H1 (cell line): Measurements from ENCODE around the gene HEBP1. TPM values are rescaled to one million over a fixed set of nuclear protein-coding genes. Genes with fewer than 3 reads are reported as not detected.

ENCODE experiments used
- CTCF ChIA-PET: fragments of 300-600 bp; sonication (Branson Sonifier 250); formaldehyde crosslinking; loops from one replicate; lab custom pipeline; 2021; ENCODE audit not compliant: partially characterized antibody; lab: Charles Lee
- POLR2A ChIA-PET: fragments of 300-600 bp; sonication (Branson Sonifier 250); formaldehyde crosslinking; loops from one replicate; lab custom pipeline; 2021; ENCODE audit warnings: inconsistent platforms; ENCODE audit not compliant: partially characterized antibody; lab: Charles Lee
- DNase-seq, 2 experiments: peaks; one replicate each; pipeline versions ENCODE4 v3.0.0 to v3.0.0-alpha.2; 2010 to 2022; ENCODE audit warnings: low spot score in 2 of 2, low read depth in 1 of 2, mixed read lengths in 1 of 2
- FAIRE-seq: peaks from 2 replicates; lab custom pipeline; 2011; peaks lifted over from hg19 to GRCh38; lab: Jason Lieb, UNC
- H2AFZ ChIP-seq: 2 replicates; pipeline ENCODE4 v1.8.1; 2012; ENCODE audit warnings: low read length, inconsistent platforms
- H2AK5ac ChIP-seq: 2 replicates; pipeline ENCODE4 v1.6.1; 2013; ENCODE audit warnings: low read depth, low read length
- H2BK120ac ChIP-seq: replicated peaks from 2 replicates; pipeline ENCODE3; 2013; ENCODE audit warnings: low read depth, low read length, inconsistent platforms
- H2BK12ac ChIP-seq: 2 replicates; pipeline ENCODE4 v1.6.1; 2013; ENCODE audit warnings: low read depth, low read length
- H2BK15ac ChIP-seq: 2 replicates; pipeline ENCODE4 v1.6.1; 2013; ENCODE audit warnings: low read length
- H2BK20ac ChIP-seq: 2 replicates; pipeline ENCODE4 v1.6.1; 2013; ENCODE audit warnings: low read length
- H2BK5ac ChIP-seq: 2 replicates; pipeline ENCODE4 v1.6.1; 2013; ENCODE audit warnings: low read depth, low read length
- H3K14ac ChIP-seq: 2 replicates; pipeline ENCODE4 v1.6.1; 2013; ENCODE audit warnings: inconsistent platforms; ENCODE audit not compliant: insufficient read length
- H3K18ac ChIP-seq: 2 replicates; pipeline ENCODE4 v1.6.1; 2013; ENCODE audit warnings: low read length; ENCODE audit errors: extremely low read depth
- H3K23ac ChIP-seq: 2 replicates; pipeline ENCODE4 v1.6.1; 2013; ENCODE audit warnings: inconsistent platforms; ENCODE audit not compliant: insufficient read length
- H3K23me2 ChIP-seq: 2 replicates; pipeline ENCODE4 v1.6.1; 2013; ENCODE audit warnings: low read depth, low read length
- H3K27ac ChIP-seq: 2 replicates; pipeline ENCODE4 v1.6.1; 2011; ENCODE audit warnings: low read depth, low read length, inconsistent platforms
- H3K27me3 ChIP-seq, 4 experiments: replicated peaks in 1 of 4; 1 replicate in 1 of 4; 2 replicates in 3 of 4; pipeline versions ENCODE4 v1.6.1 to v1.8.1; 2011 to 2013; ENCODE audit warnings: low read length in 3 of 4, mild to moderate bottlenecking in 3 of 4, inconsistent platforms in 2 of 4, mixed read lengths in 2 of 4, moderate library complexity in 1 of 4; ENCODE audit not compliant: control insufficient read depth in 3 of 4, insufficient read depth in 3 of 4; ENCODE audit errors: extremely low read depth in 1 of 4
- H3K36me3 ChIP-seq, 4 experiments: 2 replicates each; pipeline versions ENCODE4 v1.6.1 to v1.8.1; 2011 to 2013; ENCODE audit warnings: mild to moderate bottlenecking in 4 of 4, low read length in 3 of 4, moderate library complexity in 2 of 4, control low read depth in 1 of 4, inconsistent platforms in 1 of 4; ENCODE audit not compliant: insufficient read depth in 4 of 4, control insufficient read depth in 2 of 4
- H3K4ac ChIP-seq: replicated peaks from 2 replicates; pipeline ENCODE3; 2013; ENCODE audit warnings: low read length, low read depth, mixed read lengths, inconsistent platforms; ENCODE audit not compliant: insufficient read length
- H3K4me1 ChIP-seq, 4 experiments: replicated peaks in 1 of 4; 1 replicate in 1 of 4; 2 replicates in 3 of 4; pipeline versions ENCODE4 v1.6.1 to v1.8.1; 2011 to 2013; ENCODE audit warnings: low read length in 3 of 4, inconsistent platforms in 2 of 4, mixed read lengths in 1 of 4; ENCODE audit not compliant: insufficient read depth in 4 of 4, control insufficient read depth in 3 of 4
- H3K4me2 ChIP-seq, 2 experiments: 2 replicates each; pipeline versions ENCODE4 v1.6.1 to v1.8.1; 2011 to 2013; ENCODE audit warnings: low read depth in 2 of 2, low read length in 2 of 2, control low read depth in 1 of 2, inconsistent platforms in 1 of 2, mild to moderate bottlenecking in 1 of 2; ENCODE audit not compliant: insufficient read depth in 1 of 2
- H3K4me3 ChIP-seq, 4 experiments: fragments of 200-600, 300-600 bp in 1 of 4; sonication (generic), shearing (Covaris generic), sonication (Bioruptor Twin) in 1 of 4; 2 replicates each; pipeline versions ENCODE4 v1.5.1 to v1.8.1; 2011 to 2016; ENCODE audit warnings: low read length in 4 of 4, low read depth in 3 of 4, control low read depth in 2 of 4, inconsistent platforms in 2 of 4, mild to moderate bottlenecking in 2 of 4, mixed read lengths in 1 of 4, moderate library complexity in 1 of 4; ENCODE audit not compliant: insufficient read depth in 2 of 4; ENCODE audit errors: extremely low read depth in 1 of 4
- H3K56ac ChIP-seq: replicated peaks from 2 replicates; pipeline ENCODE3; 2013; ENCODE audit warnings: low read depth, mild to moderate bottlenecking, mixed read lengths, low read length, inconsistent platforms; ENCODE audit not compliant: insufficient read length
- H3K79me1 ChIP-seq: 2 replicates; pipeline ENCODE4 v1.6.1; 2013; ENCODE audit warnings: low read depth, low read length, control low read depth
- H3K79me2 ChIP-seq, 2 experiments: 2 replicates each; pipeline versions ENCODE4 v1.6.1 to v1.8.1; 2012 to 2013; ENCODE audit warnings: low read length in 2 of 2, mild to moderate bottlenecking in 2 of 2, inconsistent platforms in 1 of 2; ENCODE audit not compliant: insufficient read depth in 2 of 2, control insufficient read depth in 1 of 2
- H3K9ac ChIP-seq, 4 experiments: replicated peaks in 1 of 4; 1 replicate in 1 of 4; 2 replicates in 3 of 4; pipeline versions ENCODE4 v1.6.1 to v1.8.1; 2011 to 2013; ENCODE audit warnings: low read depth in 3 of 4, low read length in 3 of 4, control low read depth in 2 of 4, mild to moderate bottlenecking in 2 of 4, moderate library complexity in 2 of 4, inconsistent platforms in 1 of 4; ENCODE audit errors: extremely low read depth in 1 of 4
- H3K9me3 ChIP-seq, 2 experiments: 2 replicates each; pipeline versions ENCODE4 v1.6.1 to v1.8.1; 2012 to 2013; ENCODE audit warnings: mild to moderate bottlenecking in 2 of 2, moderate library complexity in 2 of 2, control low read depth in 1 of 2, inconsistent platforms in 1 of 2, low read depth in 1 of 2, low read length in 1 of 2, mixed read lengths in 1 of 2; ENCODE audit not compliant: insufficient read depth in 2 of 2
- H4K20me1 ChIP-seq, 2 experiments: replicated peaks in 1 of 2; 2 replicates each; pipeline versions ENCODE3 to v1.8.1; 2011 to 2013; ENCODE audit warnings: inconsistent platforms in 2 of 2, low read length in 2 of 2, mild to moderate bottlenecking in 1 of 2; ENCODE audit not compliant: insufficient read depth in 2 of 2, control insufficient read depth in 1 of 2
- H4K5ac ChIP-seq: 2 replicates; pipeline ENCODE4 v1.6.1; 2013; ENCODE audit warnings: low read length, low read depth, mixed read lengths, inconsistent platforms; ENCODE audit not compliant: insufficient read length
- H4K8ac ChIP-seq: 2 replicates; pipeline ENCODE4 v1.8.0; 2013; ENCODE audit warnings: mild to moderate bottlenecking, moderate library complexity, low read length, inconsistent platforms; ENCODE audit not compliant: insufficient read depth; ENCODE audit errors: extremely low read depth
- H4K91ac ChIP-seq: replicated peaks from 2 replicates; pipeline ENCODE3; 2013; ENCODE audit warnings: low read length, mixed read lengths, inconsistent platforms; ENCODE audit not compliant: insufficient read length
- MAX ChIP-seq: IDR thresholded peaks from 2 replicates; pipeline ENCODE4 v1.6.1; 2012; ENCODE audit warnings: inconsistent platforms
- RAD21 ChIP-seq, 2 experiments: IDR thresholded peaks in 1 of 2; conservative IDR thresholded peaks in 1 of 2; 2 replicates each; pipeline ENCODE4 v1.6.1; 2011; ENCODE audit warnings: low read depth in 2 of 2, low read length in 2 of 2, improper control_type of control experiment in 1 of 2, inconsistent platforms in 1 of 2, mild to moderate bottlenecking in 1 of 2, moderate library complexity in 1 of 2
- WGBS, 2 experiments: shearing (Covaris generic) in 1 of 2; methylation state at CpG; one replicate each; pipeline versions ENCODE4 v1.1.6 to v1.1.7; 2013 to 2015; ENCODE audit warnings: low lambda C conversion rate in 2 of 2, mixed read lengths in 2 of 2, inconsistent platforms in 1 of 2, low coverage in 1 of 2, missing lambda C conversion rate in 1 of 2; ENCODE audit not compliant: insufficient replicate concordance in 2 of 2, insufficient coverage in 1 of 2, insufficient read length in 1 of 2; ENCODE audit errors: extremely low coverage in 1 of 2, missing lambda C conversion rate in 1 of 2; 5-methylcytosine and 5-hydroxymethylcytosine counted together
- polyA plus RNA-seq, 7 experiments: library from polyadenylated mRNA; depleted of rRNA in 3 of 7; stranded (reverse) in 5 of 7; unstranded in 2 of 7; fragments of >200 nt in 5 of 7; fragments of 200-250 nt in 2 of 7; gene quantifications; 1 replicate in 5 of 7; 2 replicates in 1 of 7; 4 replicates in 1 of 7; pipeline versions ENCODE4 v1.2.1 to v1.2.3, GENCODE V29; 2011 to 2013; ENCODE audit warnings: missing spikeins in 2 of 7, mixed read lengths in 2 of 7
- total RNA-seq: library from RNA; stranded (reverse); fragmentation: NEBNext Ultra II Directional; extraction: Animal tissue kit (Norgen Biotek cat#: 25700); gene quantifications from 2 replicates; pipeline ENCODE4 v1.2.1, GENCODE V29; 2021

The HEBP1 gene
- total and polyA plus RNA-seq, 2 of the 8 experiments (the other 6 are each of a cell fraction or from before 2014, with no cell fraction given), result 30.8 to 56.1 TPM

GRCh38 chr12:12999271-12999958, 650 bp downstream of the HEBP1 start:
- no peaks in the 10 kb centered on the region; the same call in 1 of the 2 replicates for H3K79me1 ChIP-seq
- no peaks in the 10 kb centered on the region for H3K9me3 ChIP-seq
- no peak overlapping the region for H2BK120ac ChIP-seq
- 0 out of 2 replicates have a peak overlapping the region, but pooled peaks have one; percentile 26 for H2AFZ ChIP-seq
- H3K9ac ChIP-seq, result peak overlapping the region; percentile 46 to 75 (median 61); a peak in 6 of 7 replicates
- H2BK15ac ChIP-seq, result peak overlapping the region; percentile 47; the same call in 1 of the 2 replicates
- peak overlapping the region; percentile 82; the same call in 1 of the 2 replicates for H2BK12ac ChIP-seq
- POLR2A ChIA-PET, result interaction anchor here (0.9 kb wide), 1 partner anchor 9 kb away, joined by 3 read pairs; no protein-coding TSS in a partner anchor
- H3K14ac ChIP-seq, result no peak overlapping the region
- peaks cover 2 to 3% of the 10 kb centered on the region in 2 experiments for H4K20me1 ChIP-seq
- H4K91ac ChIP-seq, result peak overlapping the region; percentile 25
- 0 out of 2 replicates have a peak overlapping the region, but pooled peaks have one; percentile 1 for H4K8ac ChIP-seq
- peaks cover 12% of the 10 kb centered on the region for H3K23me2 ChIP-seq
- no peak for FAIRE-seq
- peak overlapping the region; percentile 86 to 97 for H3K4me2 ChIP-seq
- H3K56ac ChIP-seq, result no peak overlapping the region
- H3K4me3 ChIP-seq, result peak overlapping the region; percentile 64 to 90 (median 84)
- H3K4me1 ChIP-seq, result peaks cover 5 to 16% (median 8%) of the 10 kb centered on the region in 4 experiments
- no peak overlapping the region for H2BK20ac ChIP-seq
- peak overlapping the region; percentile 73; the same call in 1 of the 2 replicates for H2BK5ac ChIP-seq
- TF ChIP-seq RAD21 (IDR thresholded peaks at IDR 0.05 in 1 of 2, conservative IDR thresholded peaks at IDR 0.05 in 1 of 2; ENCODE audit: low read depth in 2 of 2, low read length in 2 of 2) (peak; percentile 4 to 9; a peak in 1 of 4 replicates), MAX (no peak)
- no peak overlapping the region for H2AK5ac ChIP-seq
- WGBS, 2 experiments, result 31% methylated on average over 22 of the region's 22 CpGs; no CpG with 5 or more reads in 1 of the 2 experiments
- CTCF ChIA-PET, result interaction anchor here (0.7 to 4.0 kb wide), 10 partner anchors 14 to 212 kb away, joined by 3 to 36 read pairs (median 4); no protein-coding TSS in a partner anchor
- H3K27ac ChIP-seq, result no peak overlapping the region
- 0 out of 8 replicates have a peak, but pooled peaks cover 0 to 2% (median 0%) of the 10 kb centered on the region in 4 experiments for H3K36me3 ChIP-seq
- no peak overlapping the region for H3K23ac ChIP-seq
- H3K18ac ChIP-seq, result peak overlapping the region; percentile 75
- peak overlapping the region; percentile 87 for H3K4ac ChIP-seq
- H3K79me2 ChIP-seq, result peaks cover 0 to 54% of the 10 kb centered on the region in 2 experiments; a peak in 2 of 4 replicates
- DNase-seq, result no peak
- peaks cover 0 to 15% (median 6%) of the 10 kb centered on the region in 4 experiments; a peak in 4 of 7 replicates for H3K27me3 ChIP-seq
- H4K5ac ChIP-seq, result no peak overlapping the region
